Stimulated activated CD4-positive, alpha-beta T cell treated with anti-CD3 and anti-CD28 coated beads, TNF-alpha, amount 100 ng/mL, for 48 hours (primary cell): ENCODE data around the gene FAM228A.
"Not testable (repeated sequence)": the region's sequence is repeated elsewhere in the genome, so short reads cannot be mapped to it uniquely, and the experiment has no call there.

ENCODE experiments used
- DNase-seq, 3 donors: peaks; one replicate each; pipeline ENCODE4 v3.0.0-alpha.2; 2020; ENCODE audit warnings: low read depth in 3 of 3

Gene FAM228A

GRCh38 chr2:24190503-24190902 lies 15.7 kb downstream of the FAM228A start:
- no peak for DNase-seq

- DNase-seq, result no peak
These were observed 16.3 kb downstream of the FAM228A start for GRCh38 chr2:24191156-24191555.

DNA sequence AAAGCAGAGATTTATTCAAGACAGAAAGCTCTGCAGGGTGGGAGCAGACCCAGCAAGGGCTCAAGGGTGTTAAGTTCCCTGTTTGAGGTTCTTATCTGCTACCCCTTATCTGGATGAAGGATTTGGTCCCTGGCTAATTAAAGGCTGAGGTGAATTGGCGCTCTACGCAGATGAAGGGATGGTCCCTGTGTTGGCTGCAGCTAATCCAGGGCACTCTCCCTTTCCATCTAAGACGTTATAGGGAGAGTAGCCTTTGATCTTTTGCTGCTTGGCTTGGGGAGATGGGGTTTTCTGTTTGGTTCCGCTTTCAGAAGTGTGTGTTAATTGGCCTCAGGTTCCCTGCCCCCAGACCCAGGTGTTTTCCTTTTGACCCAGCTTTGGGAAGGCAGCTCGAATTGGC lies 17.0 kb downstream of the FAM228A start:
- no peak for DNase-seq

DNA sequence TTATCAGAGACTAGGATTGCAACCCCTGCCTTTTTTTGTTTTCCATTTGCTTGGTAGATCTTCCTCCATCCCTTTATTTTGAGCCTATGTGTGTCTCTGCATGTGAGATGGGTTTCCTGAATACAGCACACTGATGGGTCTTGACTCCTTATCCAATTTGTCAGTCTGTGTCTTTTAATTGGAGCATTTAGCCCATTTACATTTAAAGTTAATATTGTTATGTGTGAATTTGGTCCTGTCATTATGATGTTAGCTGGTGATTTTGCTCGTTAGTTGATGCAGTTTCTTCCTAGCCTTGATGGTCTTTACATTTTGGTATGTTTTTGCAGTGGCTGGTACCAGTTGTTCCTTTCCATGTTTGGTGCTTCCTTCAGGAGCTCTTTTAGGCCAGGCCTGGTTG lies 22.4 kb downstream of the FAM228A start:
- DNase-seq, result not testable (repeated sequence)

GRCh38 chr2:24199968-24200590 lies 25.2 kb downstream of the FAM228A start:
- DNase-seq, result no peak

- no peak for DNase-seq
These were observed 25.9 kb downstream of the FAM228A start for GRCh38 chr2:24200799-24201198.

DNA sequence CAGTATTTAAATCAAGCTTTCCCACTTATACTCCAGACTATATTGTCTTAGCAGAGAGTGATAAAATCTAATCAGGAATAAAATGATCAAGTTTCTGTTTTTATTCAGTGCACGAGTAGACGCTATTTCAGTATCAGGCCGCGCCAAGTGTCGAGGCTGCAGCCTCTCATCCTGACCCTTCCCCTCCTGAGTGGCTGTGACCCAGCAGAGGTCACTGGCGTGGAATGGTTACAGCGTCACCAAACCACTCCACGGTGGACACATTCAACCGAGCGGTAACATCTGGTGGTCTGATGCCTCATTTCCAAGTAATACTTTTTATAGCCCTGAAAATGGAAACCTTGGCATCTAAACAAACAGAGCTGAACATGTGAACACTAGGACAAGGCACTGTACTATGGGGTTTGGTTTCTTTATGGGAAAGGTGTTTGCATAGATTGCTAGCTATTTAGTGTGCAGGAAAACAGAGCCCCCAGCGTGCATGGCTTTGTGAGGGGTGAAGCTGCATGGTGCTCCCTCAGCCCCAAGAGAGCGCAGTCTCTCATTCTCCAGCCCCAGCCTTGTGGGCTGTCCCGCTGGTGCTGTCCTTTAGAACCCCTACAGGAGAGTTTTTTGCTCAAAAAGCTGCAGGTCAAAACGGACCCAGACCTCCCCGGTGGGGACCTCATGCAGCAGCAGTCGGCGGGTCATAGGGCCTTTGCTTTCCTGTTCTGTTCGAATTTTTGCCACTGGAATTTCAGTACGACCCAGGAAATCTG lies 28.4 kb downstream of the FAM228A start:
- no peak for DNase-seq

DNA sequence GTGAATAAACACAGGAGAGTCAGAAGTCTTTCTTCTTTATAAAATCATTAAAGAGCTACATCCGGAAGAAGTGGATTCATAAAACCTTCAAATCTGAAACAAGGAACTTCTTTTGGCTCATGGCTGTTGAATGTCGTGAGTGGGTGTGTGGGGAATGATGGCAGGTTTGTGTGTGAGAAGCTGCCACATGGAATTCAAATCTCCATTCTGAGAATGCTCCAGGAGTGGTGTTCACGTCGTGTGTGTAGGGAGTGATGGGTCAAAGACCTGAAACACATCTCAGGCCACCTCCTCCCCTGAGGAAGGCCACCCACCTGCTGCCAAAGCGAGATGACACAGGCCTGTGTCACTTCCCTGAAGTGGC lies 28.9 kb downstream of the FAM228A start:
- DNase-seq, result no peak

DNA sequence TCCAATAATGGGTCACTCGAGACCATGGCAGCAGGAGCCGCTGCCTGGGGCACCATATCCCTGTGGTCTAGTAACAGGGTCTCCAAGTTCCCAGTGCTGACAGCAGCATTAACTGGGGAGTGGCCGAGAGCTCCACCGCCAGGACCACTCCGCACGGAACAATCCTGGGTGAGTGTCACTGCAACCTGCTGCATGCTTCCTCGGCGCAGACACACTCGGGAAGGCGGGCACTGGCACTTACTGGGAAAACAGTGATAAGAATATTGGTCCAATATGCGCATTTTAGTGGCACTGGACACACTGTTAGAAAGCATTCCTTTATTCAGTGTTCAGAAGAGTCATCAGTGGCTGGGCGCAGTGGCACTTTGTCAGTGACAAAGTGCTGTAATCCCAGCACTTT lies 29.7 kb downstream of the FAM228A start:
- DNase-seq, result no peak

DNA sequence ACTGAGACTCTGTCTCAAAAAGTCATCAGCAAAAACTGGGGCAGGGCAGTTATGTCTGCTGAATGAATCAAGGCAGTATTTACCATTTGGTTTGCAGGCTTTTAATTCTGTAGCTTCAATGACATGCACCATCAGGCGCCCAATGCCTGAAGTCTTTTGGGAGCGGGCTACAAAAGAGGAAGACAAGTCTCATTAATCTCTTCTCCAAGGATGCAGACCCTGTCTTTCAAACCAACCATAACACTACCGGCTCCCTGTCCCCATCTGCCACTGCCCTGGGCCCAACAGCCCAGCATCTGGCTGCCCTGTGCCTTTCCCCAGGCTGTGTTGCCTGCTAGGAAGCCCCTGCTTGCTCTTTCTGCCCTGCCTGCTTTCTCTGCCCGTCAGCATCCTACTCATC lies 30.3 kb downstream of the FAM228A start:
- no peak for DNase-seq

- DNase-seq, result no peak
These were observed 31.4 kb downstream of the FAM228A start for GRCh38 chr2:24206242-24206641.

DNA sequence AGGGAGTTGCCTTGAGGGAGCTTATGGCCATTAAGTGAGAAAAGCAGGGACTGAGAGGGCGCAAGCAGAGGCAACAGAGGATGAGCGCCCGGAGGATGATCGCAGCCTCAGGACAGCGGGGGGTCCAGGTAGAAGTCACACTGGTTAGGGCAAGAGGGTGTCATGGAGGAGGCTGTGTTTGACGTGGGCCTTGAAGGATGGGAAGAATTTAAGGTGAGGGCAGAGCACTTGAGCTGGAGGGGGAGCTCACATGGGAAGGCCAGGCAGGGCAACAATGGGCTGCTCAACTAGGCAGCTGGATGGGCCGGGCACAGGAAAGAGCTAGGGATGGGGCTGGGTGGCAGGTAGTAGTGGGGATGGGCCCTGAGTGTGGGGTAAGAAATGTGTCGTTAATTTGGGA lies 31.9 kb downstream of the FAM228A start:
- no peak for DNase-seq

DNA sequence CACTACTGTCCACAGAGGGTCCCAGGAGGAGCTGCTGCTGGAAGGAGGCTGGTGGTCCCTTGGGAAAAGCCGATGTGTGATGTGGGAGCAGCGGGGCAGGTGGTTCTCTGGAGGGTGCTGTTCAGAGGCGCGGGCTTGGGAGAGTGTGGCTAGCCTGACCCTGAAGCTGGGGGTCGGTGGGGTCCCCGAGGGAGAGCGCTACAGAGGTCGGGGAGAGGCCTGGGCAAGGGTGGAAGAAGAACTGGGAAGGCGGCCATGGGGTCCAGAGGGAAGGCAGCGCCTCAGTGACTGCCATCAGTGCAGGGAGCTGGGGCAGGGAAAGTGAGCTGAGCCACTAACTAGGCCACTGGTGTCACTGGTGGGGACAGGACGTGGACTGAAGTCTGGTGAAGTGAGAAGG lies 32.5 kb downstream of the FAM228A start:
- DNase-seq, result no peak

GRCh38 chr2:24208490-24208889 lies 33.6 kb downstream of the FAM228A start:
- no peak for DNase-seq

DNA sequence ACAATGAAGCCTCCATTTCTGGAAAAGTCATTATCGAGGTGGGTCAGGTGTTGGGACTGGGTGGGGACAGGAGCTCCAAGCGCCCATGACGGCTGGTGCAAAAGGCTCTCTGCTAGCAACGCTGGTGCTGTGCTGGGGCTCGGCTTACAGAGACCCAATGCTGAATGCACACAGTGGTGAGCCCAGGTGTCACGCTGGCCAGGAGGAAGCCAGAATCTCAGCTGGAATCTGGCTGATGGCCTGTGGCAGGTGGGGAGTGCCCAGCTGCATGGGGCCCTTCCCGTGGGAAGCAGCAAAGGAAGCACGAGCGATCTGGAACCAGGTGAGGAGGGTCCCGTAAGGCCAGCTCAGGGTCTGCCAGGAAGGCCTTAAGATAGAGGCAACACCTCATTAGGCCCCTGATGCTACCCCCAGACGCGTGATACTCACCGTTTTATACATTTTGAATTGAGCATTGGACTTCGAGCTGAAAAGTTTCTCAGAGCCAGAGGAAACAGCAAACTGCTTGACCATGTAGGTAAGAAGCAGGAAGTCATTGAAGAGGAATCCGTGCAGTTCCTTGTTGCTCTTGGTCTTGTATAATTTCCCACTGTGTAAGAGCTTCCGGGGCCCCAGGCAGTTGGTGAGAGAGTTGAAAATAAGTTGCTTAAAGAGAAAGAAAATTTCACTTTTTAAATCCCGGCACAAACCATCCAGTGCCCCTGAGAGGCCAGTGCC lies 34.7 kb downstream of the FAM228A start:
- DNase-seq, result no peak

- DNase-seq, result no peak
These were observed 35.2 kb downstream of the FAM228A start for GRCh38 chr2:24210106-24210455.

GRCh38 chr2:24210723-24211122 lies 35.9 kb downstream of the FAM228A start:
- DNase-seq, result no peak

DNA sequence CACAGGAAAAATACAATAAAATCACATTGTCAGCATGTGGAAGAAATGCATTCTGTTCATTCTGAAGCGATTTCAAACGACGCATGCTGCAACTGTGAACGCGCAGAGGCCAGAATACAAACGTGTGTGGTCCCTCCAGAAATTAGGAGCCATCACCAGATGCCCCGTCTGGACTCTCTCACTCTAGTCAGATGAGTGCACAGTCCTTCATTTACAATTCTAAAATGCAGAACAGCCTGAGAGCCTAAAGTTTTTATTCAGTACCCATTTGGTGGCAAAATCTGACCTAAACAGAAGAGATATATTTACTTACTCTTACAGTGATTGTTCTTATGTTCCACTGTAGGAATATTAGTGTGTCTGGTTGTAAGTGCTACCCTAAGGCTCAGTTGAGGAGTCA lies 36.6 kb downstream of the FAM228A start:
- DNase-seq, result no peak

GRCh38 chr2:24214880-24215279 lies 40.0 kb downstream of the FAM228A start:
- no peak for DNase-seq

- no peak for DNase-seq
These were observed 45.9 kb downstream of the FAM228A start for GRCh38 chr2:24220554-24221291.

GRCh38 chr2:24221343-24222050 lies 46.6 kb downstream of the FAM228A start:
- no peak for DNase-seq

DNA sequence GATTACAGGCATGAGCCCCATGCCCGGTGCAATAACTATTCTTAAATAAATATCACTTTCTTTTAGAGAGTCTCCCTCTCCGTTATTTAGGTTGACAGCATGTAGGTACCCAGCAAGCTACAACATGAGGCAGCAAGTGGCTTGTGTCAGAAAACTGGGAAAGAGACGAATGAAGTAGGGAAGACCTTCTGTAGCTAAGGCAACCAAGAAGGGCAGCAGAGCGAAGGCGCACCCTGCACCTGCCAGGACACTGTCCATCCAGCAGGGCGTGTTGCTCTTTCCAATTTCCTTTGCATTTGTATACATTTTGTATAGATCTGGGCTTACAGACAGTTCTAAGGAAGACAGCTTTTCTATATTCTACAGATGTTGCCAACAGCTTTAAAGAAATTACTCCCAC lies 48.1 kb downstream of the FAM228A start:
- DNase-seq, result no peak
